Measurements from ENCODE around the gene P2RX3. TPM values are rescaled to one million over a fixed set of nuclear protein-coding genes. Genes with fewer than 3 reads are reported as not detected.

Gene P2RX3
- total and polyA plus RNA-seq, 2 of the 8 experiments (the other 6 are each of a cell fraction or from before 2014, with no cell fraction given) = 0.45 to 0.47 TPM

DNA sequence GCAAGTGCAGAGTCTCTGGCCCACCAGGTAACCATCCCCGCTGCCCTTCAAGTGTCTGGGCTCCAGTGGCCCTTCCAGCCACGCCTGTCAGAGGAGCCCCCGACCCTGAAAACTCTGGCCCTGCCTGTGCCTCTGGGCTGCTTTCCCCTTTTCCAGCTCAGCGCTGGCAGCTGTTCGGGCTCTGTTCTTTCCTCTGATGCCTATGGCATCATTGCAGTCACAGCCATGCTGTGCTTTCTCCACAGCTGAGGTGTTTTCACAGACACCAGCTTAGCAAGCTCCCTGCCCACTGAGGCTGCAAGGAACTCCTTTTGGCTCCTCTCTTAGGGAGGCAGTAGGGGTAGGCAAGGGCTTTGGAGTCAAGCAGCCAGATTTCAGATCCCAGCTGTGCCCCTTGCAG, 21.2 kb downstream of the P2RX3 start:
- no peak overlapping the region for H2AK5ac ChIP-seq (ENCODE audit: low read depth, low read length)
- no peak overlapping the region for H3K4me2 ChIP-seq (ENCODE audit: insufficient read depth in 1 of 2, low read depth in 2 of 2, low read length in 2 of 2)
- no peak overlapping the region for H2BK15ac ChIP-seq (ENCODE audit: low read length)
- no peak overlapping the region for H2BK120ac ChIP-seq (replicated peaks; ENCODE audit: low read depth, low read length)
- H2BK12ac ChIP-seq (ENCODE audit: low read depth, low read length) = no peak overlapping the region
- H3K4me1 ChIP-seq (replicated peaks in 1 of 4; ENCODE audit: control insufficient read depth in 3 of 4, insufficient read depth in 4 of 4, low read length in 3 of 4) = peaks cover 0 to 6% (median 1%) of the 10 kb centered on the region in 4 experiments; a peak in 3 of 7 replicates
- no peak overlapping the region for H3K56ac ChIP-seq (replicated peaks; ENCODE audit: insufficient read length, low read depth, low read length)
- ChIA-PET CTCF (ENCODE audit: partially characterized antibody) (interaction anchor here (0.5 to 4.9 kb wide), 9 partner anchors 8 to 1544 kb away, joined by 3 to 24 read pairs (median 5); no protein-coding TSS in a partner anchor), POLR2A (ENCODE audit: partially characterized antibody) (interaction anchor here (1.6 kb wide), 1 partner anchor 47 kb away, joined by 5 read pairs; no protein-coding TSS in a partner anchor)
- no peaks in the 10 kb centered on the region for H3K79me2 ChIP-seq (ENCODE audit: control insufficient read depth in 1 of 2, insufficient read depth in 2 of 2, low read length in 2 of 2)
- no peak overlapping the region for H2AFZ ChIP-seq (ENCODE audit: low read length)
- H4K5ac ChIP-seq (ENCODE audit: insufficient read length, low read depth, low read length) = no peak overlapping the region
- no peak overlapping the region for H3K4me3 ChIP-seq (ENCODE audit: extremely low read depth in 1 of 4, insufficient read depth in 2 of 4, low read depth in 3 of 4, low read length in 4 of 4)
- no peak overlapping the region for H2BK20ac ChIP-seq (ENCODE audit: low read length)
- H3K23ac ChIP-seq (ENCODE audit: insufficient read length) = no peak overlapping the region
- no peak overlapping the region for H3K27ac ChIP-seq (ENCODE audit: low read depth, low read length)
- no peak overlapping the region for H3K4ac ChIP-seq (replicated peaks; ENCODE audit: insufficient read length, low read depth, low read length)
- H2BK5ac ChIP-seq (ENCODE audit: low read depth, low read length) = 0 out of 2 replicates have a peak overlapping the region, but pooled peaks have one; percentile 24
- H3K18ac ChIP-seq (ENCODE audit: extremely low read depth, low read length) = no peak overlapping the region
- no peak overlapping the region for H4K8ac ChIP-seq (ENCODE audit: extremely low read depth, insufficient read depth, low read length)
- H3K9ac ChIP-seq (replicated peaks in 1 of 4; ENCODE audit: extremely low read depth in 1 of 4, low read depth in 3 of 4, low read length in 3 of 4) = no peak overlapping the region; a peak in 1 of 7 replicates
- no peak overlapping the region for H4K91ac ChIP-seq (replicated peaks; ENCODE audit: insufficient read length, low read length)
- no peaks in the 10 kb centered on the region for H4K20me1 ChIP-seq (replicated peaks in 1 of 2; ENCODE audit: control insufficient read depth in 1 of 2, insufficient read depth in 2 of 2, low read length in 2 of 2)
- WGBS, 2 experiments (ENCODE audit: extremely low coverage in 1 of 2, insufficient coverage in 1 of 2, insufficient read length in 1 of 2, insufficient replicate concordance in 2 of 2, low coverage in 1 of 2, low lambda C conversion rate in 2 of 2, missing lambda C conversion rate in 1 of 2) = 83% methylated on average over 5 of the region's 5 CpGs; no CpG with 5 or more reads in 1 of the 2 experiments
- H3K23me2 ChIP-seq (ENCODE audit: low read depth, low read length) = no peaks in the 10 kb centered on the region; the same call in 1 of the 2 replicates
- no peaks in the 10 kb centered on the region for H3K79me1 ChIP-seq (ENCODE audit: low read depth, low read length)
- H3K27me3 ChIP-seq (replicated peaks in 1 of 4; ENCODE audit: control insufficient read depth in 3 of 4, extremely low read depth in 1 of 4, insufficient read depth in 3 of 4, low read length in 3 of 4) = no peaks in the 10 kb centered on the region; a peak in 1 of 7 replicates
- TF ChIP-seq SP2 (IDR thresholded peaks at IDR 0.05; ENCODE audit: low read length) = no peak
- no peak for TF ChIP-seq E2F6 (IDR thresholded peaks at IDR 0.05)
- TF ChIP-seq KDM5A (IDR thresholded peaks at IDR 0.05; ENCODE audit: low read length) = no peak
- no peaks in the 10 kb centered on the region for H3K9me3 ChIP-seq (ENCODE audit: insufficient read depth in 2 of 2, low read depth in 1 of 2, low read length in 1 of 2)
- DNase-seq (ENCODE audit: low read depth in 1 of 2, low spot score in 2 of 2) (no peak), FAIRE-seq (no peak)
- H3K36me3 ChIP-seq (ENCODE audit: control insufficient read depth in 2 of 4, insufficient read depth in 4 of 4, low read length in 3 of 4) = no peaks in the 10 kb centered on the region
- no peak overlapping the region for H3K14ac ChIP-seq (ENCODE audit: insufficient read length)

Measured in H1 (cell line).